Prostate gland (tissue), 2 donors: Measurements from ENCODE around the gene GMPR.

Source experiments
- CTCF ChIP-seq, 4 experiments: fragments of 200-600 bp in 2 of 4; fragments of 450-650 bp in 2 of 4; sonication (generic) in 2 of 4; IDR thresholded peaks; 1 replicate in 3 of 4; 2 replicates in 1 of 4; pipeline ENCODE4 v1.5.1; 2016 to 2019; ENCODE audit warnings: antibody characterized with exemption in 4 of 4, mild to moderate bottlenecking in 2 of 4, moderate library complexity in 2 of 4
- POLR2A ChIP-seq: fragments of 450-650 bp; IDR thresholded peaks from one replicate; pipeline ENCODE4 v1.6.1; 2016; ENCODE audit warnings: antibody characterized with exemption, mild to moderate bottlenecking
- POLR2AphosphoS5 ChIP-seq: sonication (generic); formaldehyde crosslinking; IDR thresholded peaks from one replicate; pipeline ENCODE4 v1.6.1; 2017; ENCODE audit warnings: antibody characterized with exemption

- no peak for TF ChIP-seq POLR2A
- TF ChIP-seq CTCF (IDR thresholded peaks at IDR 0.05) = no peak
- TF ChIP-seq POLR2AphosphoS5 = no peak
These were observed 6.6 kb downstream of the GMPR start for GRCh38 chr6:16244869-16245451.
